Diencephalon (tissue), 1 donor: ENCODE data around the gene CCL15. TPM values are rescaled to one million over a fixed set of nuclear protein-coding genes. Genes with fewer than 3 reads are reported as not detected.

Experiments
- total RNA-seq: library from RNA; depleted of rRNA; stranded (reverse); fragments of >200 nt; gene quantifications from one replicate; pipeline ENCODE4 v1.2.3, GENCODE V29; 2014

The CCL15 gene
- total RNA-seq, result not detected

GRCh38 chr17:36001110-36001771 is at the start of gene CCL15:
TSS of gene CCL15 (minus strand) at chr17:36001553. CDS start at chr17:36001492, 61 bp downstream.

GRCh38 chr17:36017799-36018198 is 16.4 kb upstream of the CCL15 start, which contains the start of gene CCL23:
TSS of gene CCL23 (minus strand) at chr17:36017972. CDS start at chr17:36017897, 75 bp downstream.

GRCh38 chr17:35986643-35987042 is 14.7 kb downstream of the CCL15 start, which contains the start of gene CCL14:
TSS of gene CCL14 (minus strand) at chr17:35986729. CDS start at chr17:35986649, 80 bp downstream.

GRCh38 chr17:35981246-35981645 is 20.1 kb downstream of the CCL15 start, which contains the start of gene CCL16:
TSS of gene CCL16 (minus strand) at chr17:35981497. CDS start at chr17:35981420, 77 bp downstream.

Other genes with a start within 250 kb of the CCL15 start
- gene GAS2L2, start 248.3 kb downstream of the CCL15 start, total RNA-seq, result 1.2 TPM
- not detected for gene C17orf50, start 240.7 kb downstream of the CCL15 start, total RNA-seq
- gene MMP28, start 205.9 kb downstream of the CCL15 start, total RNA-seq, result 15.2 TPM
- gene TAF15, start 192.1 kb downstream of the CCL15 start, total RNA-seq, result 75.4 TPM
- gene HEATR9, start 132.7 kb downstream of the CCL15 start, total RNA-seq, result not detected
- gene CCL5, start 121.2 kb downstream of the CCL15 start, total RNA-seq, result not detected
- 3.0 TPM for gene RDM1, start 70.8 kb downstream of the CCL15 start, total RNA-seq
- gene LYZL6, start 57.8 kb downstream of the CCL15 start, total RNA-seq, result not detected
- gene CCL16, start 20.1 kb downstream of the CCL15 start, total RNA-seq, result not detected
- gene CCL14, start 14.8 kb downstream of the CCL15 start, total RNA-seq, result not detected
- gene CCL23, start 16.4 kb upstream of the CCL15 start, total RNA-seq, result not detected
- not detected for gene CCL18, start 62.7 kb upstream of the CCL15 start, total RNA-seq
- 1.6 TPM for gene CCL3, start 88.6 kb upstream of the CCL15 start, total RNA-seq
- gene CCL4, start 102.3 kb upstream of the CCL15 start, total RNA-seq, result 2.5 TPM
- gene TBC1D3B, start 175.1 kb upstream of the CCL15 start, total RNA-seq, result 0.69 TPM
- 1.4 TPM for gene CCL3L1, start 195.2 kb upstream of the CCL15 start, total RNA-seq
- gene CCL4L2, start 209.5 kb upstream of the CCL15 start, total RNA-seq, result 0.46 TPM